ENCODE results near the gene CCDC3.
"Not testable (repeated sequence)": the region's sequence is repeated elsewhere in the genome, so short reads cannot be mapped to it uniquely, and the experiment has no call there.

Gene CCDC3

GRCh38 chr10:13001887-13002212 lies 337 bp upstream of the CCDC3 start:
- no peak for DNase-seq (ENCODE audit: low read depth, low spot score)
- Histone ChIP-seq H3K36me3 (ENCODE audit: control insufficient read depth, insufficient read depth, low read length) (no peaks in the 10 kb centered on the region), H3K4me3 (ENCODE audit: low read length) (peak overlapping the region; percentile 60; the same call in 1 of the 2 replicates), H3K4me1 (ENCODE audit: control insufficient read depth, insufficient read depth, low read length) (no peaks in the 10 kb centered on the region), H3K9me3 (ENCODE audit: control insufficient read depth, insufficient read depth, low read length) (no peaks in the 10 kb centered on the region), H3K27me3 (ENCODE audit: control insufficient read depth, insufficient read depth, low read length) (peaks cover 14% of the 10 kb centered on the region; the same call in 1 of the 2 replicates), H3K27ac (ENCODE audit: low read length) (no peak overlapping the region)
- WGBS (ENCODE audit: insufficient coverage, insufficient read length) = no CpG with 5 or more reads among the region's 9 CpGs

GRCh38 chr10:13000431-13000830 lies 1.1 kb downstream of the CCDC3 start:
- Histone ChIP-seq H3K36me3 (ENCODE audit: control insufficient read depth, insufficient read depth, low read length) (no peaks in the 10 kb centered on the region), H3K4me1 (ENCODE audit: control insufficient read depth, insufficient read depth, low read length) (no peaks in the 10 kb centered on the region), H3K9me3 (ENCODE audit: control insufficient read depth, insufficient read depth, low read length) (no peaks in the 10 kb centered on the region), H3K4me3 (ENCODE audit: low read length) (no peak overlapping the region), H3K27me3 (ENCODE audit: control insufficient read depth, insufficient read depth, low read length) (peaks cover 14% of the 10 kb centered on the region; the same call in 1 of the 2 replicates), H3K27ac (ENCODE audit: low read length) (no peak overlapping the region)
- no CpG with 5 or more reads among the region's 4 CpGs for WGBS (ENCODE audit: insufficient coverage, insufficient read length)
- no peak for DNase-seq (ENCODE audit: low read depth, low spot score)

- no peaks in the 10 kb centered on the region for H3K9me3 ChIP-seq (ENCODE audit: control insufficient read depth, insufficient read depth, low read length)
- H3K4me3 ChIP-seq (ENCODE audit: low read length) = no peak overlapping the region
- H3K27ac ChIP-seq (ENCODE audit: low read length) = no peak overlapping the region
- DNase-seq (ENCODE audit: low read depth, low spot score) = no peak
- H3K36me3 ChIP-seq (ENCODE audit: control insufficient read depth, insufficient read depth, low read length) = no peaks in the 10 kb centered on the region
- H3K27me3 ChIP-seq (ENCODE audit: control insufficient read depth, insufficient read depth, low read length) = peaks cover 14% of the 10 kb centered on the region; the same call in 1 of the 2 replicates
- H3K4me1 ChIP-seq (ENCODE audit: control insufficient read depth, insufficient read depth, low read length) = no peaks in the 10 kb centered on the region
- WGBS (ENCODE audit: insufficient coverage, insufficient read length) = no CpG with 5 or more reads among the region's 6 CpGs
Observed at GRCh38 chr10:12999849-13000248, 1.7 kb downstream of the CCDC3 start.

- DNase-seq (ENCODE audit: low read depth, low spot score) = no peak
- no peak overlapping the region for H3K27ac ChIP-seq (ENCODE audit: low read length)
- no peaks in the 10 kb centered on the region for H3K36me3 ChIP-seq (ENCODE audit: control insufficient read depth, insufficient read depth, low read length)
- peaks cover 3% of the 10 kb centered on the region; the same call in 1 of the 2 replicates for H3K27me3 ChIP-seq (ENCODE audit: control insufficient read depth, insufficient read depth, low read length)
- no peaks in the 10 kb centered on the region for H3K9me3 ChIP-seq (ENCODE audit: control insufficient read depth, insufficient read depth, low read length)
- no peaks in the 10 kb centered on the region for H3K4me1 ChIP-seq (ENCODE audit: control insufficient read depth, insufficient read depth, low read length)
- WGBS (ENCODE audit: insufficient coverage, insufficient read length) = no CpG with 5 or more reads among the region's 8 CpGs
- no peak overlapping the region for H3K4me3 ChIP-seq (ENCODE audit: low read length)
Observed at GRCh38 chr10:12995425-12995861, 6.1 kb downstream of the CCDC3 start.

GRCh38 chr10:12993595-12993994 lies 7.9 kb downstream of the CCDC3 start:
- Histone ChIP-seq H3K4me3 (ENCODE audit: low read length) (no peak overlapping the region), H3K27ac (ENCODE audit: low read length) (no peak overlapping the region), H3K4me1 (ENCODE audit: control insufficient read depth, insufficient read depth, low read length) (no peaks in the 10 kb centered on the region), H3K27me3 (ENCODE audit: control insufficient read depth, insufficient read depth, low read length) (no peaks in the 10 kb centered on the region), H3K36me3 (ENCODE audit: control insufficient read depth, insufficient read depth, low read length) (no peaks in the 10 kb centered on the region), H3K9me3 (ENCODE audit: control insufficient read depth, insufficient read depth, low read length) (no peaks in the 10 kb centered on the region)
- no CpG with 5 or more reads among the region's 8 CpGs for WGBS (ENCODE audit: insufficient coverage, insufficient read length)
- DNase-seq (ENCODE audit: low read depth, low spot score) = no peak

- Histone ChIP-seq H3K4me1 (ENCODE audit: control insufficient read depth, insufficient read depth, low read length) (no peaks in the 10 kb centered on the region), H3K27me3 (ENCODE audit: control insufficient read depth, insufficient read depth, low read length) (no peaks in the 10 kb centered on the region), H3K36me3 (ENCODE audit: control insufficient read depth, insufficient read depth, low read length) (no peaks in the 10 kb centered on the region), H3K27ac (ENCODE audit: low read length) (no peak overlapping the region), H3K9me3 (ENCODE audit: control insufficient read depth, insufficient read depth, low read length) (no peaks in the 10 kb centered on the region), H3K4me3 (ENCODE audit: low read length) (no peak overlapping the region)
- DNase-seq (ENCODE audit: low read depth, low spot score) = no peak
- whole genome bisulfite sequencing (ENCODE audit: insufficient coverage, insufficient read length) = no CpG with 5 or more reads among the region's 6 CpGs
Observed at GRCh38 chr10:12985347-12985746, 16.2 kb downstream of the CCDC3 start.

GRCh38 chr10:12984165-12984747 lies 17.3 kb downstream of the CCDC3 start:
- no peak overlapping the region for H3K4me3 ChIP-seq (ENCODE audit: low read length)
- H3K27me3 ChIP-seq (ENCODE audit: control insufficient read depth, insufficient read depth, low read length) = no peaks in the 10 kb centered on the region
- no peaks in the 10 kb centered on the region for H3K36me3 ChIP-seq (ENCODE audit: control insufficient read depth, insufficient read depth, low read length)
- WGBS (ENCODE audit: insufficient coverage, insufficient read length) = no CpG with 5 or more reads among the region's 7 CpGs
- H3K9me3 ChIP-seq (ENCODE audit: control insufficient read depth, insufficient read depth, low read length) = no peaks in the 10 kb centered on the region
- no peak overlapping the region for H3K27ac ChIP-seq (ENCODE audit: low read length)
- no peaks in the 10 kb centered on the region for H3K4me1 ChIP-seq (ENCODE audit: control insufficient read depth, insufficient read depth, low read length)
- no peak for DNase-seq (ENCODE audit: low read depth, low spot score)

- WGBS (ENCODE audit: insufficient coverage, insufficient read length) = no CpG with 5 or more reads among the region's 3 CpGs
Observed at GRCh38 chr10:12983568-12983967, 17.9 kb downstream of the CCDC3 start.

GRCh38 chr10:12981570-12981969 lies 19.9 kb downstream of the CCDC3 start:
- Histone ChIP-seq H3K27ac (ENCODE audit: low read length) (no peak overlapping the region), H3K4me1 (ENCODE audit: control insufficient read depth, insufficient read depth, low read length) (no peaks in the 10 kb centered on the region), H3K36me3 (ENCODE audit: control insufficient read depth, insufficient read depth, low read length) (no peaks in the 10 kb centered on the region), H3K9me3 (ENCODE audit: control insufficient read depth, insufficient read depth, low read length) (no peaks in the 10 kb centered on the region), H3K27me3 (ENCODE audit: control insufficient read depth, insufficient read depth, low read length) (no peaks in the 10 kb centered on the region), H3K4me3 (ENCODE audit: low read length) (no peak overlapping the region)
- no CpG with 5 or more reads among the region's 4 CpGs for WGBS (ENCODE audit: insufficient coverage, insufficient read length)
- DNase-seq (ENCODE audit: low read depth, low spot score) = no peak

More at GRCh38 chr10:12983568-12983967, 17.9 kb downstream of the CCDC3 start:
- H3K27me3 ChIP-seq (ENCODE audit: control insufficient read depth, insufficient read depth, low read length); H3K4me1 ChIP-seq (ENCODE audit: control insufficient read depth, insufficient read depth, low read length); DNase-seq (ENCODE audit: low read depth, low spot score); H3K4me3 ChIP-seq (ENCODE audit: low read length); H3K36me3 ChIP-seq (ENCODE audit: control insufficient read depth, insufficient read depth, low read length); H3K9me3 ChIP-seq (ENCODE audit: control insufficient read depth, insufficient read depth, low read length); H3K27ac ChIP-seq (ENCODE audit: low read length): not testable (repeated sequence)

- no CpG with 5 or more reads among the region's 6 CpGs for WGBS (ENCODE audit: insufficient coverage, insufficient read length)
Observed at GRCh38 chr10:12980713-12981306, 20.7 kb downstream of the CCDC3 start.

GRCh38 chr10:12980102-12980661 lies 21.3 kb downstream of the CCDC3 start:
- no CpG with 5 or more reads among the region's 7 CpGs for WGBS (ENCODE audit: insufficient coverage, insufficient read length)

More at GRCh38 chr10:12980713-12981306, 20.7 kb downstream of the CCDC3 start:
- no peak for DNase-seq (ENCODE audit: low read depth, low spot score)
- H3K27ac ChIP-seq (ENCODE audit: low read length) = no peak overlapping the region
- H3K27me3 ChIP-seq (ENCODE audit: control insufficient read depth, insufficient read depth, low read length) = no peaks in the 10 kb centered on the region
- no peaks in the 10 kb centered on the region for H3K9me3 ChIP-seq (ENCODE audit: control insufficient read depth, insufficient read depth, low read length)
- H3K36me3 ChIP-seq (ENCODE audit: control insufficient read depth, insufficient read depth, low read length) = no peaks in the 10 kb centered on the region
- H3K4me1 ChIP-seq (ENCODE audit: control insufficient read depth, insufficient read depth, low read length) = no peaks in the 10 kb centered on the region
- H3K4me3 ChIP-seq (ENCODE audit: low read length) = no peak overlapping the region

More at GRCh38 chr10:12980102-12980661, 21.3 kb downstream of the CCDC3 start:
- Histone ChIP-seq H3K27me3 (ENCODE audit: control insufficient read depth, insufficient read depth, low read length) (no peaks in the 10 kb centered on the region), H3K27ac (ENCODE audit: low read length) (no peak overlapping the region), H3K9me3 (ENCODE audit: control insufficient read depth, insufficient read depth, low read length) (no peaks in the 10 kb centered on the region), H3K36me3 (ENCODE audit: control insufficient read depth, insufficient read depth, low read length) (no peaks in the 10 kb centered on the region), H3K4me1 (ENCODE audit: control insufficient read depth, insufficient read depth, low read length) (no peaks in the 10 kb centered on the region), H3K4me3 (ENCODE audit: low read length) (no peak overlapping the region)
- DNase-seq (ENCODE audit: low read depth, low spot score) = no peak
